A549 (cell line): ENCODE data around the gene GLT1D1. TPM values are rescaled to one million over a fixed set of nuclear protein-coding genes. Genes with fewer than 3 reads are reported as not detected.

ENCODE experiments used
- ATAC-seq, 2 experiments: fragments of 200-7000 bp in 1 of 2; fragments of >200 bp in 1 of 2; cut with Nextera tagmentation in 1 of 2; cut with Tn5 transposase in 1 of 2; 3 replicates each; pipeline versions ENCODE4 v1.8.0 to v1.9.1; 2018 to 2020; ENCODE audit warnings: mild to moderate bottlenecking in 1 of 2, moderate library complexity in 1 of 2
- CTCF ChIA-PET: fragments of 300-600 bp; sonication (Branson Sonifier 250); formaldehyde crosslinking; extraction: SDS; loops from one replicate; lab custom pipeline; 2021; ENCODE audit warnings: antibody characterized with exemption, inconsistent platforms; lab: Yijun Ruan, JAX
- POLR2A ChIA-PET: fragments of 350-600 bp; formaldehyde crosslinking; extraction: SDS; loops from one replicate; lab custom pipeline; 2021; ENCODE audit warnings: antibody characterized with exemption, inconsistent platforms; lab: Yijun Ruan, JAX
- DNase-seq, 2 experiments: peaks; one replicate each; pipeline versions ENCODE4 v3.0.0 to v3.0.0-alpha.2; 2011 to 2016; ENCODE audit warnings: low read depth in 1 of 2, low spot score in 1 of 2
- FAIRE-seq: peaks from 2 replicates; lab custom pipeline; 2011; peaks lifted over from hg19 to GRCh38; lab: Jason Lieb, UNC
- H3K27ac ChIP-seq, 2 experiments: fragments of >200 bp; sonication (Bioruptor Twin); formaldehyde crosslinking; 3 replicates each; pipeline ENCODE4 v1.5.1; 2016 to 2017
- H3K4me1 ChIP-seq: fragments of >200 bp; sonication (Bioruptor Twin); formaldehyde crosslinking; 3 replicates; pipeline ENCODE4 v1.6.1; 2016
- H3K4me2 ChIP-seq: fragments of >200 bp; sonication (Bioruptor Twin); formaldehyde crosslinking; 3 replicates; pipeline ENCODE4 v1.6.1; 2016
- H3K4me3 ChIP-seq: fragments of >200 bp; sonication (Bioruptor Twin); formaldehyde crosslinking; 3 replicates; pipeline ENCODE4 v1.5.1; 2016
- H3K9me3 ChIP-seq: fragments of >200 bp; sonication (Bioruptor Twin); formaldehyde crosslinking; 3 replicates; pipeline ENCODE4 v1.6.1; 2016
- BCL3 ChIP-seq: fragments of >200 bp; sonication (Bioruptor Twin); formaldehyde crosslinking; IDR thresholded peaks from 3 replicates; pipeline ENCODE4 v1.6.1; 2016
- BHLHE40 ChIP-seq: IDR thresholded peaks from 2 replicates; pipeline ENCODE4 v1.6.1; 2012; ENCODE audit warnings: low read depth, low read length, inconsistent platforms
- CBX8 ChIP-seq: fragments of 200-600 bp; sonication (generic); IDR thresholded peaks from 2 replicates; pipeline ENCODE4 v1.6.1; 2016
- E2F6 ChIP-seq: IDR thresholded peaks from 2 replicates; pipeline ENCODE4 v1.6.1; 2012; ENCODE audit warnings: low read depth, borderline replicate concordance
- HOXB13 ChIP-seq: fragments of 250-450 bp; sonication (Bioruptor Pico); IDR thresholded peaks from 2 replicates; pipeline ENCODE4 v1.5.0; 2020; ENCODE audit warnings: low read depth, mild to moderate bottlenecking, moderate library complexity
- JUNB ChIP-seq: fragments of >200 bp; sonication (Bioruptor Twin); formaldehyde crosslinking; IDR thresholded peaks from 2 replicates; pipeline ENCODE4 v1.6.1; 2016
- MAFK ChIP-seq: fragments of 450-650 bp; IDR thresholded peaks from 2 replicates; pipeline ENCODE4 v1.6.1; 2014; ENCODE audit not compliant: partially characterized antibody
- MAX ChIP-seq: IDR thresholded peaks from 2 replicates; pipeline ENCODE4 v1.6.1; 2012
- NPAS2 ChIP-seq: fragments of 250-450 bp; sonication (Bioruptor Pico); IDR thresholded peaks from 2 replicates; pipeline ENCODE4 v1.8.0; 2022; ENCODE audit warnings: mild to moderate bottlenecking, moderate library complexity, borderline replicate concordance
- POLR2A ChIP-seq: IDR thresholded peaks from 2 replicates; pipeline ENCODE4 v1.6.1; 2012; ENCODE audit warnings: mild to moderate bottlenecking, low read length
- REST ChIP-seq: fragments of 200-600 bp; sonication (generic); IDR thresholded peaks from 2 replicates; pipeline ENCODE4 v1.6.1; 2016; ENCODE audit warnings: antibody characterized with exemption, mild to moderate bottlenecking, moderate library complexity
- ZNF302 ChIP-seq: fragments of 250-450 bp; sonication (Bioruptor Pico); IDR thresholded peaks from 2 replicates; pipeline ENCODE4 v1.9.0; 2021; ENCODE audit warnings: inconsistent platforms, mild to moderate bottlenecking, moderate library complexity
- WGBS: methylation state at CpG from one replicate; pipeline ENCODE4 v1.1.6; 2017; ENCODE audit errors: missing lambda C conversion rate; 5-methylcytosine and 5-hydroxymethylcytosine counted together
- polyA plus RNA-seq, 4 experiments: library from polyadenylated mRNA; depleted of rRNA in 3 of 4; stranded (reverse); fragments of >200 nt; fragmentation: RNase III in 1 of 4; extraction: RNeasy Plus Mini Kit Qiagen cat#74134 plus additional on column Dnase treatment in 1 of 4; gene quantifications; 2 replicates in 3 of 4; 3 replicates in 1 of 4; pipeline ENCODE4 v1.2.3, GENCODE V29; 2011 to 2017

Gene GLT1D1
- polyA plus RNA-seq, 2 of the 4 experiments (the other 2 are of a cell fraction) = not detected

- FAIRE-seq = no peak
Observed at GRCh38 chr12:128806573-128806972, 46.7 kb upstream of the GLT1D1 start.

GRCh38 chr12:128807161-128807724 is 46.0 kb upstream of the GLT1D1 start:
- Histone ChIP-seq H3K4me1 (no peaks in the 10 kb centered on the region), H3K4me2 (no peak overlapping the region), H3K27ac (no peak overlapping the region), H3K4me3 (no peak overlapping the region), H3K9me3 (peaks cover 7% of the 10 kb centered on the region; the same call in 2 of the 3 replicates)
- ATAC-seq (no peak), DNase-seq (no peak), FAIRE-seq (no peak)
- CTCF ChIA-PET = no interaction called here
- TF ChIP-seq JUNB (no peak), HOXB13 (CRISPR knock-in tag) (no peak), CBX8 (no peak), BHLHE40 (no peak)
- POLR2A ChIA-PET = interaction anchor here (2.0 kb wide), 1 partner anchor 17 kb away, joined by 8 read pairs; the partner anchor contains the start of gene SLC15A4
- WGBS = 97% methylated on average over 14 of the region's 14 CpGs

More at GRCh38 chr12:128806573-128806972, 46.7 kb upstream of the GLT1D1 start:
- 97% methylated on average over 9 of the region's 9 CpGs for WGBS
- H3K4me3 ChIP-seq = no peak overlapping the region
- CTCF ChIA-PET = no interaction called here
- no peak overlapping the region for H3K27ac ChIP-seq
- H3K4me2 ChIP-seq = no peak overlapping the region
- peaks cover 7% of the 10 kb centered on the region; the same call in 2 of the 3 replicates for H3K9me3 ChIP-seq
- DNase-seq = no peak
- TF ChIP-seq BCL3 = no peak
- TF ChIP-seq E2F6 = no peak
- no peak for TF ChIP-seq MAX
- no peak for TF ChIP-seq MAFK
- H3K4me1 ChIP-seq = no peaks in the 10 kb centered on the region
- POLR2A ChIA-PET = interaction anchor here (2.0 kb wide), 1 partner anchor 17 kb away, joined by 8 read pairs; the partner anchor contains the start of gene SLC15A4
- no peak for ATAC-seq

- Histone ChIP-seq H3K4me2 (no peak overlapping the region), H3K4me3 (no peak overlapping the region), H3K27ac (no peak overlapping the region), H3K9me3 (peaks cover 7% of the 10 kb centered on the region; the same call in 2 of the 3 replicates), H3K4me1 (no peaks in the 10 kb centered on the region)
- no peak for ATAC-seq
- DNase-seq = no peak
- FAIRE-seq = no peak
- ChIA-PET CTCF (no interaction called here), POLR2A (no interaction called here)
- TF ChIP-seq ZNF302 (CRISPR knock-in tag) = no peak
- TF ChIP-seq NPAS2 (CRISPR knock-in tag) = no peak
- no peak for TF ChIP-seq REST
- peak; percentile 4; the same call in 1 of the 2 replicates for TF ChIP-seq POLR2A
- TF ChIP-seq CBX8 = no peak
- WGBS = 93% methylated on average over 12 of the region's 12 CpGs
Observed at GRCh38 chr12:128808651-128809050, 44.6 kb upstream of the GLT1D1 start.
